Activated T-cell treated with anti-CD3 and anti-CD28 coated beads, Interleukin-2, amount 50 U/mL, for 24 hours (primary cell): ENCODE data around the gene C2.
A peak's percentile ranks its signal among the peaks of the same experiment; 100 is the strongest.

Experiments used
- DNase-seq: peaks from one replicate; pipeline ENCODE4 v3.0.0-alpha.2; 2020
- H3K27ac Mint-ChIP-seq: 2 replicates; pipeline ENCODE4 v1.8.0; 2020; ENCODE audit warnings: mild to moderate bottlenecking, mixed read lengths
- H3K27me3 Mint-ChIP-seq: 2 replicates; pipeline ENCODE4 v1.8.0; 2020; ENCODE audit warnings: mixed read lengths
- H3K36me3 Mint-ChIP-seq: 2 replicates; pipeline ENCODE4 v1.8.0; 2020; ENCODE audit warnings: low read depth, mixed read lengths
- H3K4me1 Mint-ChIP-seq: 2 replicates; pipeline ENCODE4 v1.8.0; 2020; ENCODE audit warnings: low read depth, mixed read lengths
- H3K4me3 Mint-ChIP-seq: 2 replicates; pipeline ENCODE4 v1.8.0; 2020; ENCODE audit warnings: mild to moderate bottlenecking, moderate library complexity, mixed read lengths
- H3K9me3 Mint-ChIP-seq: 2 replicates; pipeline ENCODE4 v1.8.0; 2020; ENCODE audit warnings: mixed read lengths

The C2 gene

GRCh38 chr6:31949926-31950548, 22.5 kb downstream of the C2 start:
- Mint-ChIP-seq H3K9me3 (no peaks in the 10 kb centered on the region), H3K36me3 (peaks cover 46% of the 10 kb centered on the region), H3K4me3 (no peak overlapping the region), H3K27me3 (peaks cover 3% of the 10 kb centered on the region), H3K27ac (peak overlapping the region; percentile 31), H3K4me1 (peaks cover 8% of the 10 kb centered on the region)
- DNase-seq, result no peak

- H3K27me3 Mint-ChIP-seq, result no peaks in the 10 kb centered on the region
- H3K9me3 Mint-ChIP-seq, result no peaks in the 10 kb centered on the region
- H3K36me3 Mint-ChIP-seq, result peaks cover 67% of the 10 kb centered on the region
- H3K4me1 Mint-ChIP-seq, result peaks cover 6% of the 10 kb centered on the region
- peak; percentile 55 for DNase-seq
- peak overlapping the region; percentile 59 for H3K27ac Mint-ChIP-seq
- no peak overlapping the region for H3K4me3 Mint-ChIP-seq
These were observed 24.8 kb downstream of the C2 start for GRCh38 chr6:31952140-31952805.

GRCh38 chr6:31952890-31953289, 25.4 kb downstream of the C2 start:
- Mint-ChIP-seq H3K27ac (peak overlapping the region; percentile 59), H3K9me3 (no peaks in the 10 kb centered on the region), H3K4me1 (peaks cover 12% of the 10 kb centered on the region), H3K4me3 (no peak overlapping the region), H3K27me3 (no peaks in the 10 kb centered on the region), H3K36me3 (peaks cover 74% of the 10 kb centered on the region)
- no peak for DNase-seq

- no peaks in the 10 kb centered on the region for H3K27me3 Mint-ChIP-seq
- peaks cover 87% of the 10 kb centered on the region for H3K36me3 Mint-ChIP-seq
- no peak for DNase-seq
- H3K9me3 Mint-ChIP-seq, result no peaks in the 10 kb centered on the region
- H3K4me1 Mint-ChIP-seq, result peaks cover 24% of the 10 kb centered on the region
- no peak overlapping the region for H3K4me3 Mint-ChIP-seq
- H3K27ac Mint-ChIP-seq, result peak overlapping the region; percentile 45
These were observed 27.0 kb downstream of the C2 start for GRCh38 chr6:31954511-31954910.

GRCh38 chr6:31956796-31957195, 29.3 kb downstream of the C2 start:
- Mint-ChIP-seq H3K27me3 (no peaks in the 10 kb centered on the region), H3K4me1 (peaks cover 46% of the 10 kb centered on the region), H3K4me3 (peak overlapping the region; percentile 99), H3K9me3 (no peaks in the 10 kb centered on the region), H3K27ac (peak overlapping the region; percentile 60), H3K36me3 (peaks cover 95% of the 10 kb centered on the region)
- no peak for DNase-seq

GRCh38 chr6:31958412-31958740, 30.9 kb downstream of the C2 start:
- Mint-ChIP-seq H3K27me3 (no peaks in the 10 kb centered on the region), H3K27ac (peak overlapping the region; percentile 96), H3K4me3 (peak overlapping the region; percentile 99), H3K9me3 (no peaks in the 10 kb centered on the region), H3K4me1 (peaks cover 47% of the 10 kb centered on the region), H3K36me3 (peaks cover 95% of the 10 kb centered on the region)
- no peak for DNase-seq

GRCh38 chr6:31958741-31959739, 31.5 kb downstream of the C2 start, which contains the start of the genes NELFE and SKIC2:
TSS of gene NELFE (minus strand) at chr6:31958971. CDS start at chr6:31958446, 525 bp downstream.
TSS of gene SKIC2 (plus strand) at chr6:31959175. CDS start at chr6:31959193, 18 bp downstream.
- H3K27ac Mint-ChIP-seq, result peak within 1 kb of the TSS; percentile 98
- H3K27me3 Mint-ChIP-seq, result no peaks in the 10 kb centered on the region
- peak within 1 kb of the TSS; percentile 99 for H3K4me3 Mint-ChIP-seq
- no peaks in the 10 kb centered on the region for H3K9me3 Mint-ChIP-seq
- peak; percentile 99 for DNase-seq
- H3K36me3 Mint-ChIP-seq, result peaks cover 95% of the 10 kb centered on the region
- peaks cover 47% of the 10 kb centered on the region for H3K4me1 Mint-ChIP-seq

GRCh38 chr6:31961616-31962015, 34.1 kb downstream of the C2 start:
- Mint-ChIP-seq H3K27ac (peak overlapping the region; percentile 98), H3K4me1 (peaks cover 47% of the 10 kb centered on the region), H3K4me3 (no peak overlapping the region), H3K36me3 (peaks cover 96% of the 10 kb centered on the region), H3K9me3 (no peaks in the 10 kb centered on the region), H3K27me3 (no peaks in the 10 kb centered on the region)
- no peak for DNase-seq

- Mint-ChIP-seq H3K36me3 (peaks cover 98% of the 10 kb centered on the region), H3K27ac (peak overlapping the region; percentile 22), H3K27me3 (no peaks in the 10 kb centered on the region), H3K9me3 (no peaks in the 10 kb centered on the region), H3K4me3 (no peak overlapping the region), H3K4me1 (peaks cover 29% of the 10 kb centered on the region)
- no peak for DNase-seq
These were observed 36.4 kb downstream of the C2 start for GRCh38 chr6:31963921-31964320.

GRCh38 chr6:31965700-31966099, 38.2 kb downstream of the C2 start:
- Mint-ChIP-seq H3K27ac (no peak overlapping the region), H3K27me3 (no peaks in the 10 kb centered on the region), H3K9me3 (no peaks in the 10 kb centered on the region), H3K4me1 (peaks cover 28% of the 10 kb centered on the region), H3K4me3 (no peak overlapping the region), H3K36me3 (peaks cover 100% of the 10 kb centered on the region)
- DNase-seq, result no peak

GRCh38 chr6:31966506-31966905, 39.0 kb downstream of the C2 start:
- Mint-ChIP-seq H3K27ac (no peak overlapping the region), H3K4me1 (peaks cover 28% of the 10 kb centered on the region), H3K4me3 (no peak overlapping the region), H3K27me3 (no peaks in the 10 kb centered on the region), H3K9me3 (no peaks in the 10 kb centered on the region), H3K36me3 (peaks cover 99% of the 10 kb centered on the region)
- no peak for DNase-seq

- no peak for DNase-seq
- H3K27ac Mint-ChIP-seq, result peak overlapping the region; percentile 100
- H3K4me3 Mint-ChIP-seq, result no peak overlapping the region
- no peaks in the 10 kb centered on the region for H3K27me3 Mint-ChIP-seq
- H3K4me1 Mint-ChIP-seq, result peaks cover 28% of the 10 kb centered on the region
- no peaks in the 10 kb centered on the region for H3K9me3 Mint-ChIP-seq
- H3K36me3 Mint-ChIP-seq, result peaks cover 97% of the 10 kb centered on the region
These were observed 39.7 kb downstream of the C2 start for GRCh38 chr6:31966997-31967925.

- H3K4me3 Mint-ChIP-seq, result no peak overlapping the region
- H3K27ac Mint-ChIP-seq, result peak overlapping the region; percentile 100
- H3K27me3 Mint-ChIP-seq, result no peaks in the 10 kb centered on the region
- peaks cover 33% of the 10 kb centered on the region for H3K4me1 Mint-ChIP-seq
- H3K36me3 Mint-ChIP-seq, result peaks cover 97% of the 10 kb centered on the region
- no peaks in the 10 kb centered on the region for H3K9me3 Mint-ChIP-seq
- no peak for DNase-seq
These were observed 40.4 kb downstream of the C2 start for GRCh38 chr6:31967926-31968320.

- Mint-ChIP-seq H3K4me1 (peaks cover 37% of the 10 kb centered on the region), H3K27ac (peak overlapping the region; percentile 100), H3K4me3 (no peak overlapping the region), H3K36me3 (peaks cover 96% of the 10 kb centered on the region), H3K27me3 (no peaks in the 10 kb centered on the region), H3K9me3 (no peaks in the 10 kb centered on the region)
- no peak for DNase-seq
These were observed 40.8 kb downstream of the C2 start for GRCh38 chr6:31968326-31968725.
